Natural killer cell treated with Interleukin-12 subunit alpha and Interleukin-12 subunit beta and Interleukin-15 and Interleukin-18, amount 100 ng/mL, for 72 hours (primary cell): ENCODE data around the gene GOLGA8O. TPM values are rescaled to one million over a fixed set of nuclear protein-coding genes. Genes with fewer than 3 reads are reported as not detected.
A peak's percentile ranks its signal among the peaks of the same experiment; 100 is the strongest.
"Not testable (repeated sequence)": the region's sequence is repeated elsewhere in the genome, so short reads cannot be mapped to it uniquely, and the experiment has no call there.

ENCODE experiments used
- ATAC-seq, 2 donors: fragments of 150-1000 bp; cut with Tn5 transposase in 1 of 2; sonication (Bioruptor Pico), chemical (Tn5 transposase) in 1 of 2; 2 replicates each; pipeline ENCODE4 v1.10.0; 2021
- DNase-seq: peaks from one replicate; pipeline ENCODE4 v3.0.0; 2022; ENCODE audit warnings: low spot score
- H3K27ac Mint-ChIP-seq, 2 donors: 1 replicate in 1 of 2; 2 replicates in 1 of 2; pipeline ENCODE4 v1.8.0; 2022; ENCODE audit warnings: mixed read lengths in 2 of 2, mild to moderate bottlenecking in 1 of 2, moderate library complexity in 1 of 2
- H3K27me3 Mint-ChIP-seq, 2 donors: 1 replicate in 1 of 2; 2 replicates in 1 of 2; pipeline ENCODE4 v1.8.0; 2022; ENCODE audit warnings: mixed read lengths in 2 of 2
- H3K36me3 Mint-ChIP-seq: one replicate; pipeline ENCODE4 v1.8.0; 2022; ENCODE audit warnings: mixed read lengths
- H3K4me1 Mint-ChIP-seq, 2 donors: 1 replicate in 1 of 2; 2 replicates in 1 of 2; pipeline ENCODE4 v1.8.0; 2022; ENCODE audit warnings: low read depth in 2 of 2, mixed read lengths in 2 of 2, mild to moderate bottlenecking in 1 of 2
- H3K4me3 Mint-ChIP-seq: one replicate; pipeline ENCODE4 v1.8.0; 2022; ENCODE audit warnings: mixed read lengths
- H3K9me3 Mint-ChIP-seq: 2 replicates; pipeline ENCODE4 v1.8.0; 2022; ENCODE audit warnings: mixed read lengths
- total RNA-seq, 2 donors: library from RNA; stranded (reverse); gene quantifications; one replicate each; pipeline ENCODE4 v1.2.3, GENCODE V29; 2022

Gene GOLGA8O
- total RNA-seq = 10 to 100 TPM; 29.3 to 75.2 TPM

- not testable (repeated sequence) for H3K36me3 Mint-ChIP-seq, H3K27me3 Mint-ChIP-seq, H3K4me3 Mint-ChIP-seq, DNase-seq, H3K27ac Mint-ChIP-seq, H3K4me1 Mint-ChIP-seq, H3K9me3 Mint-ChIP-seq, ATAC-seq
Observed at GRCh38 chr15:32455534-32455933, at the start of gene GOLGA8O. Gene GOLGA8O (minus strand): TSS chr15:32455634. CDS start chr15:32455536, 98 bp downstream.

- H3K27me3 Mint-ChIP-seq, H3K4me3 Mint-ChIP-seq, DNase-seq, ATAC-seq, H3K36me3 Mint-ChIP-seq, H3K27ac Mint-ChIP-seq, H3K9me3 Mint-ChIP-seq, H3K4me1 Mint-ChIP-seq: not testable (repeated sequence)
Observed at GRCh38 chr15:32504152-32504811, 48.8 kb upstream of the GOLGA8O start.

- ATAC-seq, H3K4me3 Mint-ChIP-seq, H3K27ac Mint-ChIP-seq, H3K27me3 Mint-ChIP-seq, H3K9me3 Mint-ChIP-seq, H3K4me1 Mint-ChIP-seq, H3K36me3 Mint-ChIP-seq, DNase-seq: not testable (repeated sequence)
Observed at GRCh38 chr15:32502946-32503345, 47.5 kb upstream of the GOLGA8O start.

GRCh38 chr15:32492768-32493167 is 37.3 kb upstream of the GOLGA8O start:
- not testable (repeated sequence) for H3K27me3 Mint-ChIP-seq, H3K27ac Mint-ChIP-seq, H3K4me3 Mint-ChIP-seq, H3K9me3 Mint-ChIP-seq, H3K4me1 Mint-ChIP-seq, H3K36me3 Mint-ChIP-seq, DNase-seq, ATAC-seq

- not testable (repeated sequence) for DNase-seq, H3K27me3 Mint-ChIP-seq, H3K27ac Mint-ChIP-seq, H3K4me1 Mint-ChIP-seq, H3K9me3 Mint-ChIP-seq, H3K4me3 Mint-ChIP-seq, ATAC-seq, H3K36me3 Mint-ChIP-seq
Observed at GRCh38 chr15:32486474-32486873, 31.0 kb upstream of the GOLGA8O start.

GRCh38 chr15:32483377-32483776 is 27.9 kb upstream of the GOLGA8O start:
- not testable (repeated sequence) for ATAC-seq, H3K4me3 Mint-ChIP-seq, H3K4me1 Mint-ChIP-seq, H3K36me3 Mint-ChIP-seq, H3K27ac Mint-ChIP-seq, H3K9me3 Mint-ChIP-seq, H3K27me3 Mint-ChIP-seq
- peak; percentile 23 for DNase-seq

- not testable (repeated sequence) for H3K9me3 Mint-ChIP-seq, H3K4me3 Mint-ChIP-seq, DNase-seq, H3K27me3 Mint-ChIP-seq, H3K4me1 Mint-ChIP-seq, H3K27ac Mint-ChIP-seq, ATAC-seq, H3K36me3 Mint-ChIP-seq
Observed at GRCh38 chr15:32481683-32482082, 26.2 kb upstream of the GOLGA8O start.

- not testable (repeated sequence) for H3K4me1 Mint-ChIP-seq, H3K36me3 Mint-ChIP-seq, H3K9me3 Mint-ChIP-seq, H3K27me3 Mint-ChIP-seq, ATAC-seq, H3K4me3 Mint-ChIP-seq, H3K27ac Mint-ChIP-seq, DNase-seq
Observed at GRCh38 chr15:32468076-32468475, 12.6 kb upstream of the GOLGA8O start.

- H3K36me3 Mint-ChIP-seq, H3K4me1 Mint-ChIP-seq, DNase-seq, H3K4me3 Mint-ChIP-seq, H3K27me3 Mint-ChIP-seq, H3K27ac Mint-ChIP-seq, H3K9me3 Mint-ChIP-seq: not testable (repeated sequence)
- ATAC-seq = peak in 1 of 2 donors; percentile 66
Observed at GRCh38 chr15:32440445-32440977, 14.9 kb downstream of the GOLGA8O start.

GRCh38 chr15:32434102-32434963 is 21.1 kb downstream of the GOLGA8O start:
- ATAC-seq = peak; percentile 84 to 86
- H3K4me3 Mint-ChIP-seq = not testable (repeated sequence)

GRCh38 chr15:32427635-32428034 is 27.8 kb downstream of the GOLGA8O start:
- H3K27me3 Mint-ChIP-seq, H3K27ac Mint-ChIP-seq: not testable (repeated sequence)

More at GRCh38 chr15:32434102-32434963, 21.1 kb downstream of the GOLGA8O start:
- H3K27me3 Mint-ChIP-seq, DNase-seq, H3K4me1 Mint-ChIP-seq, H3K27ac Mint-ChIP-seq, H3K36me3 Mint-ChIP-seq, H3K9me3 Mint-ChIP-seq: not testable (repeated sequence)

GRCh38 chr15:32426511-32426910 is 28.9 kb downstream of the GOLGA8O start:
- H3K9me3 Mint-ChIP-seq, DNase-seq, H3K27me3 Mint-ChIP-seq, H3K36me3 Mint-ChIP-seq, ATAC-seq, H3K4me3 Mint-ChIP-seq, H3K27ac Mint-ChIP-seq, H3K4me1 Mint-ChIP-seq: not testable (repeated sequence)

More at GRCh38 chr15:32427635-32428034, 27.8 kb downstream of the GOLGA8O start:
- H3K9me3 Mint-ChIP-seq, H3K36me3 Mint-ChIP-seq, H3K4me1 Mint-ChIP-seq, DNase-seq, ATAC-seq, H3K4me3 Mint-ChIP-seq: not testable (repeated sequence)

GRCh38 chr15:32407903-32408302 is 47.5 kb downstream of the GOLGA8O start:
- not testable (repeated sequence) for H3K4me1 Mint-ChIP-seq, H3K27me3 Mint-ChIP-seq, H3K4me3 Mint-ChIP-seq, H3K27ac Mint-ChIP-seq, H3K9me3 Mint-ChIP-seq, DNase-seq, ATAC-seq, H3K36me3 Mint-ChIP-seq

GRCh38 chr15:32403192-32403591 is 52.2 kb downstream of the GOLGA8O start, which contains the start of gene GOLGA8K:
Gene GOLGA8K (minus strand): TSS chr15:32403292. CDS start chr15:32403194, 98 bp downstream.
- not testable (repeated sequence) for H3K4me1 Mint-ChIP-seq, H3K36me3 Mint-ChIP-seq, ATAC-seq, H3K27ac Mint-ChIP-seq, H3K4me3 Mint-ChIP-seq, H3K27me3 Mint-ChIP-seq, DNase-seq, H3K9me3 Mint-ChIP-seq
